ENCODE measurements around the gene C11orf21.

C11orf21 gene

GRCh38 chr11:2271327-2272227 is 30.1 kb downstream of the C11orf21 start:
- DNase-seq (ENCODE audit: low read depth, low spot score), result no peak

DNA sequence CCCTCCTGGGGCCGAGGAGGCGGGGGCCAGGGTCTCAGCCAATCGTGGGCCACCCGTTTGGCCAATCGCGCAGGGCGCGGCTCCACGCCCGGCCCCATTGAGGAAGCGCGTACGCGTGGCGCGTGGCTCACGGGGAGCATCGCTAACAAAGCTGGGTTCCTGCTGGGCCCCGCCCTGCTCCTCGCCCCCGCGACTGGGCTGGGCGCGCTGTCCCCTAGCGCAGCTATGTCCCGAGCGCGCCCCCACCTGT is 30.7 kb downstream of the C11orf21 start:
- no peak for DNase-seq (ENCODE audit: low read depth, low spot score)

- no peak for DNase-seq (ENCODE audit: low read depth, low spot score)
These were observed 31.2 kb downstream of the C11orf21 start, which contains the start of gene ASCL2 for GRCh38 chr11:2270322-2271076. TSS of gene ASCL2 (minus strand) at chr11:2270588. CDS start at chr11:2270332, 256 bp downstream.

DNA sequence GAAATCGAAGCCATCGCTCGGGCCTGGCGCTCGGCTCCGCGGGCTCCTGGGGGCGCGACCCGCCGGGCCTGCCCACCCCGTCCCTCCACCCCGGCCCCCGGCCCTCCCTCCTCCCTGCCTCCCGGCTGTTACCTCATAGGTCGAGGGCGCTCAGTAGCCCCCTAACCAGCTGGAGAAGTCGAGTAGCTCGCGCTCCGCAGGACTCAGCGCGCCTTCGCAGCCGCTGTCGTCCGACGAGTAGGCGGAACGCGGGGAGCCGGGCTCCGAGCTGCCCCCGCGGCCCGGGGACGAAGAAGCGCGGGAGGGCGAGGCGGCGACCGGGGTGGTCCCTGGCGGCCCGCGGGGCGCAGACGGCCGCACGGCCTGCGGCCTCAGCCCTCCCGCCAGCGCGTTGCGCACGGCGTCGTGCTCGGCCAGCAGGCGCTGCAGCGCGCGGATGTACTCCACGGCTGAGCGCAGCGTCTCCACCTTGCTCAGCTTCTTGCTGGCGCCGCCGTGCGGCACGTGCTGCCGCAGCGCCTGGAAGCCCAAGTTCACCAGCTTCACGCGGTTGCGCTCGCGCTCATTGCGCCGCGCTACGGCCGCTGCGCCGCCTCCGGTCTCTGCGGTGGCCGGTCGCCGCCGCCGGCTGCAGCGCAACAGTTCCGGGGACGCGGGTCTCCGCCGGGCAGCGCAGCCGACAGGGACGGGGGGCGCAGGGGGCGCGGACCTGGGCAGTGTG is 32.0 kb downstream of the C11orf21 start:
- DNase-seq (ENCODE audit: low read depth, low spot score), result peak; percentile 77

GRCh38 chr11:2268729-2269600 is 32.8 kb downstream of the C11orf21 start:
- DNase-seq (ENCODE audit: low read depth, low spot score), result no peak

- no peak for DNase-seq (ENCODE audit: low read depth, low spot score)
These were observed 33.6 kb downstream of the C11orf21 start for GRCh38 chr11:2267851-2268728.

- no peak for DNase-seq (ENCODE audit: low read depth, low spot score)
These were observed 34.3 kb downstream of the C11orf21 start for GRCh38 chr11:2267306-2267850.

GRCh38 chr11:2266586-2267305 is 35.0 kb downstream of the C11orf21 start:
- no peak for DNase-seq (ENCODE audit: low read depth, low spot score)

DNA sequence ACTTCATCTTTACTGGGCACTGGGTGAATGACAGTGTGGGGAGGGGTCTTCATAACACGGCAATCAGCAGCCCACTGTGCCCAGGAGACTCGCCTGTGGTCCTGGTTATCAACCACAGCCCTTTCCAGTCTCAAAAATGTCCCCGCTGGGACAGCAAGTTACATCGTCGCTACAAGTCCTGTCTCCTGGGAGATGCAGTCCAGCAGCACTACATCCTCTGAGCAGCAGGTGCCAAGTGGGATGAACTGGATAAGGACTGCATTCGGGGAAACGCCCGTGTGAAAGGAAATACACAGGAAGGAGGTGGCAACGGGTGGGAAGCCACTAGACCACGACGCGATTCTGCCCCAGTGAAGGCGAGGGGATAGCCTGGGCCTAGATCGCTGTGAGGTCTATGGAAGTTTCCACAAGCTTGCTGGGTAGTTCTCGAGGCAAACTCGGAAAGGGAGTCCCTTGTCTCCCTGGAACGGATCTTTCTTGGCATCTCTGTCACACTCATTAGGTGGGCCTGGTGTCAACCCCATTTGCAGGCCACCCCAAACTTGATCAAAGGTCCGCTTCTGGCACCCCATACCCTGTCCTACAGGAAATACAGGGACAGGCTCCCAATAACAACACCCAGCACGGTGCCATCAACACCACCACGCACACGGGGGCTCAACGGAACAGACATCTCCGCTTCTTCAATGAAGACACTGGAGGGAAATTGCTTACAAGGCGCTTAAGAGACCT is 35.7 kb downstream of the C11orf21 start:
- no peak for DNase-seq (ENCODE audit: low read depth, low spot score)

- DNase-seq (ENCODE audit: low read depth, low spot score), result no peak
These were observed 36.3 kb downstream of the C11orf21 start for GRCh38 chr11:2265396-2265795.

DNA sequence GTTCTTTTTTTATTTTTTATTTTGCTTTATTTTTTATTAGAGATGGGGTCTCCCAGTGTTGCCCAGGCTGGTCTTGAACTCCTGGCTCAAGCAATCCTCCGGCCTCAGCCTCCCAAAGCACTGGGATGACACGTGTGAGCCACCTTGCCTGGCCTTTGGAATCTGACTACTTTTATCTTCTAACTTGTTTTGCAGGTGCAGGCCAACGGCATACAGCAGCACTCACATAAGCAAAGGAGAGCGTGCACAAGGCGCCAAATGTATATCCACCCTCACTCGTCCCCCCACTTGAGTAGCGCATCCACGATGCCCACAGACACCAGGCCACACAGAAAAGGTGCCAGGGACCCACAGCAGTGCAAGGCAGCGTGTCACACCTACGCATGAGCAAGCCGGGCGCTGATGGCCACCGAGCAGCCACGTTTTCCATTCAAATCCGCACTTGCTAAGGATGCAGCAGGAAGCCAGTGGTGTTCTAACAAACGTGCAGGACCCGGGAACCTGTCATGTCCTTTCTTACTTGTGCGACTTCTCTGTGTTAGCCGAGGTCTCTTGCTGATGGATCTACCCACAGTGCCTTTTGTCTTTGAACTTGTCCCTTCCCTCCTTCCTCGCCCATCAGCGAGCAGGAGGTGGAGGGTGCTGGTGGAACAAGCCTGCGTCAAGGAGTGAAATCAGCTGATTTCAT is 37.2 kb downstream of the C11orf21 start:
- DNase-seq (ENCODE audit: low read depth, low spot score), result no peak

DNA sequence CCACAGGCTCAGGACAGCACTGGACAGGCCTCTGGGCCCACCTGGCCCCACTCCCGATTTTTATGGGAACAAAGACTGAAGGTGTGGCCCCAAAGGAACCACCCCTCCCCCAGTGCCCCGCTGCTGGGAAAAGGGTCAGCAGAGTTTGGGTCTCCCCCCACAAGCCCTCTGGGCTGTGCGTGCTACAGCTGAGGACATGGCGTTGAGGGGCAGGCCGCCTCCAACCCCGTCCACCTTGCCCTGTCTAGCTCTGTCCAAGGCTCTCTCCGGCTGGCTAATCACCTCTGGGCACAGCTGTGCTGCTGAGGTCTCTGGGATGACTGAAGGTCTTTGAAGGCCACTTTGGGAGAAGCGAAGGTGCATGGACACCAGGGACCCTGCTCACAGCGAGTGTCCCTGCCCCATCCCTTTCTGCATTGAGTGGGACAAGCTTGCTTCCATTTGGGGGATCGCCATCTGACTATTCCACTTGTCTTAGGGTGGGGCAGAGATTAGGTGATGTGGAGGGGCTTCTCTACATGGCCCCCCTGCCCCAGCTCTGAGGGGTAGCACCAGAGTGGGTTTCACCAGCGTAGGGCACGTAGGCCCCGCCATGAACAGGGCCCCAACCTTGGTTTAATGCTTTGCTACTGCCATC is 37.9 kb downstream of the C11orf21 start:
- DNase-seq (ENCODE audit: low read depth, low spot score), result no peak

DNA sequence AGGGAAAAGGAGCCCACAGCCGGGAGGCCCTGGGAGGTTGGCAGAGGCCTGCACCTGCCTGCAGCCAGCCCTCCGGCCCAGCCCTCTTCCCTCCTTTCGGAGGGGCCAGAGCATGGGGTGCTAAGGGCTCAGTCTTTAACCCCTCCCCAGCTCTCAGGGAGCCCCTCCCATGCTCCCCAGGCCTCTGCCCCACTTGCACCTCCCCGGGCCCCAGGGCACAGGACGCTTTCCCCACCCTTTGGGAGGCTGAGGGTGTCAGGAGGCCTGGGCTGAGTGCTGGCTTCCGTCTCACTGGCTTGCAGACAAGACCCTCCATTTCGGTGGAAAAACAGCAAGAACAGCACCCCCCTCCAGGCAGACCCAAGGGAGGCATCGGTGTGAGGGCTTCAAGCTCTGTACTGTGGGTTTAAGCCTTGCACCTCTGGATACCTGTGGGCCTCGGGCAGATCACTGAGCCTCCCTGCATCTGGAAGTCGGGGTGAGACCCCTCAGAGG is 38.6 kb downstream of the C11orf21 start:
- no peak for DNase-seq (ENCODE audit: low read depth, low spot score)

GRCh38 chr11:2262301-2263070 is 39.2 kb downstream of the C11orf21 start:
- DNase-seq (ENCODE audit: low read depth, low spot score), result no peak

GRCh38 chr11:2261436-2262230 is 40.1 kb downstream of the C11orf21 start:
- no peak for DNase-seq (ENCODE audit: low read depth, low spot score)
